Measurements from ENCODE around the gene FGF12. TPM values are rescaled to one million over a fixed set of nuclear protein-coding genes. Genes with fewer than 3 reads are reported as not detected.

Gene FGF12
- total RNA-seq, 1 donor from 2014 or later = 356 TPM

GRCh38 chr3:192260116-192261010 lies 467.0 kb downstream of the FGF12 start:
- no peak for DNase-seq
- intact Hi-C loops (cut with DNase I) = no loop called here
- peak; percentile 13 for ATAC-seq (ENCODE audit: poor library complexity)

GRCh38 chr3:192259661-192260060 lies 467.7 kb downstream of the FGF12 start:
- intact Hi-C loops (cut with DNase I) = no loop called here
- DNase-seq (no peak), ATAC-seq (ENCODE audit: poor library complexity) (no peak)

GRCh38 chr3:192258721-192259120 lies 468.6 kb downstream of the FGF12 start:
- ATAC-seq (ENCODE audit: poor library complexity) (no peak), DNase-seq (no peak)
- intact Hi-C loops (cut with DNase I) = no loop called here

- intact Hi-C loops (cut with DNase I) = no loop called here
- no peak for ATAC-seq (ENCODE audit: poor library complexity)
- no peak for DNase-seq
These were observed 471.5 kb downstream of the FGF12 start for GRCh38 chr3:192255839-192256238.

GRCh38 chr3:192253138-192253887 lies 474.0 kb downstream of the FGF12 start:
- peak; percentile 58 for ATAC-seq (ENCODE audit: poor library complexity)
- intact Hi-C loops (cut with DNase I) = no loop called here

GRCh38 chr3:192249516-192249915 lies 477.8 kb downstream of the FGF12 start:
- ATAC-seq (ENCODE audit: poor library complexity) (no peak), DNase-seq (no peak)
- intact Hi-C loops (cut with DNase I) = no loop called here

More at GRCh38 chr3:192253138-192253887, 474.0 kb downstream of the FGF12 start:
- DNase-seq = no peak

- peak; percentile 36 for ATAC-seq (ENCODE audit: poor library complexity)
- intact Hi-C loops (cut with DNase I) = no loop called here
- no peak for DNase-seq
These were observed 480.3 kb downstream of the FGF12 start for GRCh38 chr3:192246847-192247559.

GRCh38 chr3:192244591-192244990 lies 482.8 kb downstream of the FGF12 start:
- DNase-seq (no peak), ATAC-seq (ENCODE audit: poor library complexity) (no peak)
- intact Hi-C loops (cut with DNase I) = no loop called here

GRCh38 chr3:192239956-192240355 lies 487.4 kb downstream of the FGF12 start:
- intact Hi-C loops (cut with DNase I) = no loop called here
- ATAC-seq (ENCODE audit: poor library complexity) (no peak), DNase-seq (no peak)

- ATAC-seq (ENCODE audit: poor library complexity) = no peak
- intact Hi-C loops (cut with DNase I) = no loop called here
- no peak for DNase-seq
These were observed 489.2 kb downstream of the FGF12 start for GRCh38 chr3:192237992-192238608.

- ATAC-seq (ENCODE audit: poor library complexity) = no peak
- DNase-seq = no peak
- intact Hi-C loops (cut with DNase I) = no loop called here
These were observed 497.5 kb downstream of the FGF12 start for GRCh38 chr3:192229866-192230265.

GRCh38 chr3:192224634-192225155 lies 502.6 kb downstream of the FGF12 start:
- ATAC-seq (ENCODE audit: poor library complexity) (peak; percentile 42), DNase-seq (no peak)
- intact Hi-C loops (cut with DNase I) = no loop called here

GRCh38 chr3:192223815-192224214 lies 503.5 kb downstream of the FGF12 start:
- ATAC-seq (ENCODE audit: poor library complexity) = peak; percentile 31
- intact Hi-C loops (cut with DNase I) = no loop called here
- no peak for DNase-seq

GRCh38 chr3:192220915-192221314 lies 506.4 kb downstream of the FGF12 start:
- no peak for ATAC-seq (ENCODE audit: poor library complexity)
- intact Hi-C loops (cut with DNase I) = no loop called here

GRCh38 chr3:192219926-192220325 lies 507.4 kb downstream of the FGF12 start:
- intact Hi-C loops (cut with DNase I) = no loop called here
- DNase-seq (no peak), ATAC-seq (ENCODE audit: poor library complexity) (no peak)

More at GRCh38 chr3:192220915-192221314, 506.4 kb downstream of the FGF12 start:
- DNase-seq = no peak

GRCh38 chr3:192216067-192216466 lies 511.3 kb downstream of the FGF12 start:
- intact Hi-C loops (cut with DNase I) = no loop called here
- ATAC-seq (ENCODE audit: poor library complexity) = no peak
- DNase-seq = no peak

- ATAC-seq (ENCODE audit: poor library complexity) = no peak
- no peak for DNase-seq
- intact Hi-C loops (cut with DNase I) = no loop called here
These were observed 514.4 kb downstream of the FGF12 start for GRCh38 chr3:192212979-192213378.

- DNase-seq = no peak
- no peak for ATAC-seq (ENCODE audit: poor library complexity)
- intact Hi-C loops (cut with DNase I) = no loop called here
These were observed 515.0 kb downstream of the FGF12 start for GRCh38 chr3:192212335-192212734.

GRCh38 chr3:192207651-192208050 lies 519.7 kb downstream of the FGF12 start:
- peak; percentile 60 for DNase-seq
- peak; percentile 88 for ATAC-seq (ENCODE audit: poor library complexity)
- intact Hi-C loops (cut with DNase I) = no loop called here

Data from Right ventricle myocardium superior (tissue), 1 donor.